Ovary (tissue), 9 donors: ENCODE data around the gene LTO1. TPM values are rescaled to one million over a fixed set of nuclear protein-coding genes. Genes with fewer than 3 reads are reported as not detected.

Experiments
- DNase-seq, 5 donors: peaks; one replicate each; pipeline ENCODE4 v3.0.0-alpha.2; 2019 to 2020
- H3K27ac ChIP-seq, 2 donors: fragments of 200-600 bp; one replicate each; pipeline versions ENCODE4 v1.5.1 to v1.8.0; 2019 to 2022
- H3K27me3 ChIP-seq: fragments of 200-600 bp; one replicate; pipeline ENCODE4 v1.8.0; 2022
- H3K36me3 ChIP-seq: fragments of 200-600 bp; sonication (generic); one replicate; pipeline ENCODE4 v1.5.1; 2019
- H3K4me1 ChIP-seq: one replicate; pipeline ENCODE4 v1.8.1; 2013; ENCODE audit warnings: mild to moderate bottlenecking, moderate library complexity; ENCODE audit not compliant: insufficient read depth
- H3K4me3 ChIP-seq: fragments of 200-600 bp; sonication (generic); one replicate; pipeline ENCODE4 v1.5.1; 2017
- H3K9me3 ChIP-seq, 2 donors: fragments of 200-600 bp in 1 of 2; sonication (generic) in 1 of 2; one replicate each; pipeline versions ENCODE4 v1.5.1 to v1.8.1; 2013 to 2019; ENCODE audit warnings: mild to moderate bottlenecking in 1 of 2, moderate library complexity in 1 of 2
- EP300 ChIP-seq: sonication (generic); formaldehyde crosslinking; IDR thresholded peaks from one replicate; pipeline ENCODE4 v1.6.1; 2017; ENCODE audit warnings: antibody characterized with exemption
- POLR2A ChIP-seq: fragments of 450-650 bp; IDR thresholded peaks from one replicate; pipeline ENCODE4 v1.6.1; 2017; ENCODE audit warnings: antibody characterized with exemption, mild to moderate bottlenecking, moderate library complexity
- WGBS, 3 donors: extraction: QIAGEN DNeasy Blood & Tissue Kit in 1 of 3; methylation state at CpG; one replicate each; pipeline versions ENCODE4 v1.1.5 to v1.1.7; 2013 to 2017; 5-methylcytosine and 5-hydroxymethylcytosine counted together
- intact Hi-C, 4 donors: fragments of 100-400 bp; cut with DNase I; formaldehyde crosslinking; loops; one replicate each; pipeline versions ENCODE4 v1.11.0 to v1.15.1; 2022 to 2023
- polyA plus RNA-seq, 2 donors: library from polyadenylated mRNA; stranded (reverse); fragments of 200-250 nt in 1 of 2; fragments of 350-450 nt in 1 of 2; fragmentation: Illumina TruSeq in 1 of 2; extraction: RNeasy Lipid Tissue Mini Kit (QIAGEN cat#74804) in 1 of 2; gene quantifications; one replicate each; pipeline ENCODE4 v1.2.3, GENCODE V29; 2013 to 2014
- total RNA-seq, 7 donors: library from RNA; depleted of rRNA in 2 of 7; stranded (reverse); fragments of >200 nt in 2 of 7; fragmentation: NEBNext Ultra II Directional in 3 of 7; extraction: Animal tissue kit (Norgen Biotek cat#: 25700) in 3 of 7; gene quantifications; one replicate each; pipeline versions ENCODE4 v1.1.0 to v1.2.4, GENCODE V29; 2016 to 2023
- TF ChIP-seq, protein P1 (sequence below), 3 donors: fragments of 450-650 bp in 2 of 3; fragments of 200-600 bp in 1 of 3; IDR thresholded peaks; one replicate each; pipeline versions ENCODE4 v1.5.1 to v1.8.0; 2016 to 2022; ENCODE audit warnings: antibody characterized with exemption in 3 of 3, mild to moderate bottlenecking in 1 of 3
- donor health status: DM: no; HTN: no; CAD: no; lungs with moderate emphysema.
- donor health status: DM: no; HTN: no; CAD: no.
- donor health status: Bipolar disorder and iron deficiency.
- donor health status: DM: yes; HTN: yes; CAD: no.
- donor health status: DM: no; HTN: no; CAD: no.
- donor health status: DM: yes; HTN: yes; CAD: no.

The LTO1 gene
- total and polyA plus RNA-seq, 9 donors: 13.4 to 29.9 (median 19.8) TPM

DNA sequence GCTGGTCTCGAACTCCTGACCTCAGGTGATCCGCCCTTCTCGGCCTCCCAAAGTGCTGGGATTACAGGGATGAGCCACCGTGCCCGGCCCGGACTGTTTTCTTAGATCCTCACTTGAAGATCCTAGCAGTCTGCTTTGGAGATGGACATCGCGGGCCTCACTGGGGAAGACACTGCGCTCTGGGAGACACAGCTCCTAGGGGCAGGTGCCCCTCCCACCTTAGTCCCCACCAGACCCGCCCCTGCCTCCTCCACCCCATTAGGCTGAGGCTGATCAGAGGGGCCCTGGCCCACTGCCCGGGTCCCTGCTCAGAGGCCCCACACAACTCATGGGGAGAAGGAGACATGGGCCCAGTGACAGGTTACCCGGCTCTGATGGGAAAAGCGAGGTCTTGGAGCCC, 11.3 kb upstream of the LTO1 start:
- TF ChIP-seq, protein P1, sequence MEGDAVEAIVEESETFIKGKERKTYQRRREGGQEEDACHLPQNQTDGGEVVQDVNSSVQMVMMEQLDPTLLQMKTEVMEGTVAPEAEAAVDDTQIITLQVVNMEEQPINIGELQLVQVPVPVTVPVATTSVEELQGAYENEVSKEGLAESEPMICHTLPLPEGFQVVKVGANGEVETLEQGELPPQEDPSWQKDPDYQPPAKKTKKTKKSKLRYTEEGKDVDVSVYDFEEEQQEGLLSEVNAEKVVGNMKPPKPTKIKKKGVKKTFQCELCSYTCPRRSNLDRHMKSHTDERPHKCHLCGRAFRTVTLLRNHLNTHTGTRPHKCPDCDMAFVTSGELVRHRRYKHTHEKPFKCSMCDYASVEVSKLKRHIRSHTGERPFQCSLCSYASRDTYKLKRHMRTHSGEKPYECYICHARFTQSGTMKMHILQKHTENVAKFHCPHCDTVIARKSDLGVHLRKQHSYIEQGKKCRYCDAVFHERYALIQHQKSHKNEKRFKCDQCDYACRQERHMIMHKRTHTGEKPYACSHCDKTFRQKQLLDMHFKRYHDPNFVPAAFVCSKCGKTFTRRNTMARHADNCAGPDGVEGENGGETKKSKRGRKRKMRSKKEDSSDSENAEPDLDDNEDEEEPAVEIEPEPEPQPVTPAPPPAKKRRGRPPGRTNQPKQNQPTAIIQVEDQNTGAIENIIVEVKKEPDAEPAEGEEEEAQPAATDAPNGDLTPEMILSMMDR (IDR thresholded peaks at IDR 0.05): no peak
- TF ChIP-seq POLR2A (no peak), EP300 (no peak)
- no peak for DNase-seq
- intact Hi-C loops: loop anchor here (5.0 to 10.0 kb wide), 4 partner anchors 198 to 511 kb away; no protein-coding TSS in a partner anchor
- Histone ChIP-seq H3K4me3 (no peak overlapping the region), H3K27ac (no peak overlapping the region), H3K9me3 (no peaks in the 10 kb centered on the region), H3K4me1 (peaks cover 1% of the 10 kb centered on the region), H3K27me3 (no peaks in the 10 kb centered on the region), H3K36me3 (no peaks in the 10 kb centered on the region)
- 72 to 74% (median 73%) methylated on average over 11 to 13 of the region's 13 CpGs for WGBS, 3 donors

DNA sequence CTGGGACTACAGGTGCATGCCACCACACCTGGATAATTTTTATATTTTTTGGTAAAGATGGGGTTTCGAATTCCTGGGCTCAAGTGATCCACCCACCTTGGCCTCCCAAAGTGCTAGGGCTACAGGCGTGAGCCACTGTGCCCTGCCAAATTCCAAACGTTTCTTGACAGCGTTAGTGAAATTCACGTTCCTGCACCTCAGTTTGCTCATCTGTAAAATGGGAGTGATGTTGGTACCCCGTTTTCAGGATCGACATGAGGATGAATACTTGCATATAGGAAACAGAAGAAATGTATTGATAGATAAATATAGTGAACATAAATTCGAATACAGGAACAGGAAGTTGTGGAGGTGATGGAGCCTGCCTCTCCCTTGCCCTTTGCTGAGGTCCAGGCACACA, 10.2 kb upstream of the LTO1 start:
- no peak overlapping the region for H3K27ac ChIP-seq
- peaks cover 1% of the 10 kb centered on the region for H3K4me1 ChIP-seq
- intact Hi-C loops: loop anchor here (5.0 to 10.0 kb wide), 4 partner anchors 199 to 512 kb away; no protein-coding TSS in a partner anchor
- H3K27me3 ChIP-seq: no peaks in the 10 kb centered on the region
- H3K9me3 ChIP-seq: no peaks in the 10 kb centered on the region
- DNase-seq: no peak
- 61 to 71% (median 69%) methylated on average over 8 of the region's 8 CpGs for WGBS, 3 donors
- TF ChIP-seq EP300 (no peak), POLR2A (no peak)
- TF ChIP-seq, protein P1 (IDR thresholded peaks at IDR 0.05): no peak
- no peak overlapping the region for H3K4me3 ChIP-seq
- H3K36me3 ChIP-seq: no peaks in the 10 kb centered on the region

DNA sequence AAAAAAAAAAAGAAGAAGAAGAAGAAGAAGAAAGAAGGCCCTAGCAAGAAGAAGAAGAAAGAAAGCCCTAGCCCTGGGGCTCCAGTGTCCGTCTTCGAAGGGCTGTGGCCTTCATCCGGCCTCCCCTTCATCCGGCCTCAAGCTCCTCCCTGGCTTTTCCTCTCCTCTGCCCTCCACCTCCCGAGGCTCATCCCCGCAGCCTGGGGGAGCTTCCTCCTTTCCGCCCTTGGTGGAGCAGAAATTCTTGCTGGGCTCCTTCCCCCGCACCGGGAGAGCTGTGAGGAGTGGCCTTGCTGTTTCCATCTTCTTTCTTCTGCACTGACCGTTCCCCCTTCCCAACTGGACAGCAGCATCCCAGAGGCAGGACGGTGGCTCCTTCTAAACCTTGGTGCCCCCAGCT, 9.5 kb upstream of the LTO1 start:
- 48 to 73% (median 58%) methylated on average over 10 to 11 of the region's 11 CpGs for WGBS, 3 donors
- Histone ChIP-seq H3K4me1 (peaks cover 1% of the 10 kb centered on the region), H3K27me3 (no peaks in the 10 kb centered on the region), H3K36me3 (no peaks in the 10 kb centered on the region), H3K4me3 (no peak overlapping the region), H3K9me3 (no peaks in the 10 kb centered on the region), H3K27ac (no peak overlapping the region)
- no peak for DNase-seq
- intact Hi-C loops: loop anchor here (5.0 to 10.0 kb wide), 5 partner anchors 200 to 513 kb away; no protein-coding TSS in a partner anchor
- TF ChIP-seq, protein P1 (IDR thresholded peaks at IDR 0.05): no peak
- TF ChIP-seq POLR2A (no peak), EP300 (no peak)

DNA sequence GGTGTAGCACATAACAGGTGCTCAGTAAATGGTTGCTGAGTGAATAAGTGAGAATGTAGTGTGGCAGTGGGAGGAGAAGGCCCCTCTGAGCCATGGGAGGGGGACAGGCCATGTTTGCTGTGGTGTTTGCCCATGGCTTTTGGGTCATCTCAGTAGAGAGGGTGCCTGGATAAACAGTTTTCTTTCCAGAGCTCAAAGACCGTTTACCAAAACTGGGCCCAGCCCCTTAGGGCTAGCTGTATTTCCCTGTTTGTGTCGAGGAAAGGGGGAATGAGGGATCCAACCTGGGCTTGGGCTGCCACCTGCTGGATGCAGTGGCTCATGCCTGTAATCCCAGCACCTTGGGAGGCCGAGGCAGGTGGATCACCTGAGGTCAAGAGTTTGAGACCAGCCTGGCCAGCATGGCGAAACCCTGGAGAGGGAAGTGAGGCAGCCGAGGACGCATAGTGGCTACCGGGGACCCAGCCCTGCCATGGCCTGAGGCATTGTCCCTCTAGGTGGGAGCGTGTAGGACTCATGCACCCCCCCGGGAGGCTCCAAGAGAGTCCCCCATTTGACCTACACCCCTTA, 8.7 kb upstream of the LTO1 start:
- DNase-seq: no peak
- Histone ChIP-seq H3K4me3 (no peak overlapping the region), H3K4me1 (peaks cover 1% of the 10 kb centered on the region), H3K27ac (no peak overlapping the region), H3K27me3 (no peaks in the 10 kb centered on the region), H3K36me3 (no peaks in the 10 kb centered on the region), H3K9me3 (no peaks in the 10 kb centered on the region)
- 60 to 71% (median 61%) methylated on average over 9 of the region's 9 CpGs for WGBS, 3 donors
- intact Hi-C loops: loop anchor here in 3 of 4 donors (5.0 to 10.0 kb wide), 3 partner anchors 201 to 511 kb away; no protein-coding TSS in a partner anchor
- no peak for TF ChIP-seq POLR2A
- TF ChIP-seq, protein P1 (IDR thresholded peaks at IDR 0.05): no peak
